GM04503 (cell line): ENCODE data around the gene MTUS2.
"Not testable (repeated sequence)": the region's sequence is repeated elsewhere in the genome, so short reads cannot be mapped to it uniquely, and the experiment has no call there.

Experiments
- DNase-seq: peaks from one replicate; pipeline ENCODE4 v3.0.0-alpha.2; 2012; ENCODE audit warnings: low read depth

Gene MTUS2

GRCh38 chr13:29319451-29319850, 499.3 kb downstream of the MTUS2 start:
- no peak for DNase-seq

GRCh38 chr13:29323954-29324353, 503.8 kb downstream of the MTUS2 start:
- DNase-seq: no peak

GRCh38 chr13:29324601-29325000, 504.5 kb downstream of the MTUS2 start:
- no peak for DNase-seq

- DNase-seq: no peak
Observed at GRCh38 chr13:29328501-29328900, 508.4 kb downstream of the MTUS2 start.

GRCh38 chr13:29336356-29336755, 516.2 kb downstream of the MTUS2 start:
- no peak for DNase-seq

- DNase-seq: no peak
Observed at GRCh38 chr13:29339386-29340272, 519.5 kb downstream of the MTUS2 start.

GRCh38 chr13:29345860-29346582, 525.9 kb downstream of the MTUS2 start:
- not testable (repeated sequence) for DNase-seq

- DNase-seq: no peak
Observed at GRCh38 chr13:29355029-29355428, 534.9 kb downstream of the MTUS2 start.

GRCh38 chr13:29359181-29359580, 539.0 kb downstream of the MTUS2 start:
- DNase-seq: no peak

GRCh38 chr13:29361716-29362115, 541.6 kb downstream of the MTUS2 start:
- DNase-seq: no peak

- no peak for DNase-seq
Observed at GRCh38 chr13:29362849-29363604, 542.9 kb downstream of the MTUS2 start.

- DNase-seq: no peak
Observed at GRCh38 chr13:29369060-29369743, 549.1 kb downstream of the MTUS2 start.

- DNase-seq: no peak
Observed at GRCh38 chr13:29379281-29379680, 559.1 kb downstream of the MTUS2 start.

GRCh38 chr13:29379865-29380264, 559.7 kb downstream of the MTUS2 start:
- DNase-seq: no peak

- DNase-seq: no peak
Observed at GRCh38 chr13:29382021-29382420, 561.9 kb downstream of the MTUS2 start.

- no peak for DNase-seq
Observed at GRCh38 chr13:29383476-29383875, 563.3 kb downstream of the MTUS2 start.

- no peak for DNase-seq
Observed at GRCh38 chr13:29384466-29384865, 564.3 kb downstream of the MTUS2 start.

- DNase-seq: no peak
Observed at GRCh38 chr13:29384871-29385270, 564.7 kb downstream of the MTUS2 start.

- no peak for DNase-seq
Observed at GRCh38 chr13:29386246-29386645, 566.1 kb downstream of the MTUS2 start.

GRCh38 chr13:29390598-29390997, 570.5 kb downstream of the MTUS2 start:
- not testable (repeated sequence) for DNase-seq

- DNase-seq: no peak
Observed at GRCh38 chr13:29396446-29396845, 576.3 kb downstream of the MTUS2 start.

GRCh38 chr13:29397265-29397664, 577.1 kb downstream of the MTUS2 start:
- DNase-seq: no peak
